Caco-2 (cell line): ENCODE measurements around the gene CLMP. TPM values are rescaled to one million over a fixed set of nuclear protein-coding genes. Genes with fewer than 3 reads are reported as not detected.

Source experiments
- BruUV-seq: library from RNA; stranded (reverse); fragments of 400-500 nt; replicated peaks from 2 replicates; lab custom pipeline; 2021; lab: Mats Ljungman, UMichigan
- CTCF ChIA-PET: fragments of 300-600 bp; sonication (Branson Sonifier 250); formaldehyde crosslinking; loops from one replicate; lab custom pipeline; 2022; ENCODE audit warnings: antibody characterized with exemption; lab: Charles Lee
- POLR2A ChIA-PET: fragments of 300-600 bp; sonication (Branson Sonifier 250); formaldehyde crosslinking; loops from one replicate; lab custom pipeline; 2022; ENCODE audit warnings: antibody characterized with exemption; lab: Charles Lee
- DNase-seq, 2 experiments: peaks; one replicate each; pipeline versions ENCODE4 v3.0.0 to v3.0.0-alpha.2; 2020 to 2022
- H3K27me3 ChIP-seq: replicated peaks from 2 replicates; pipeline ENCODE4 v1.6.0; 2011; ENCODE audit warnings: low read length; ENCODE audit not compliant: control insufficient read depth, insufficient read depth
- H3K36me3 ChIP-seq: 2 replicates; pipeline ENCODE4 v1.5.1; 2011; ENCODE audit warnings: low read length; ENCODE audit not compliant: control insufficient read depth, insufficient read depth
- H3K4me1 ChIP-seq: fragments of 250-450 bp; sonication (Bioruptor Pico); 2 replicates; pipeline ENCODE4 v1.5.1; 2020; ENCODE audit warnings: mild to moderate bottlenecking
- H3K4me3 ChIP-seq: 2 replicates; pipeline ENCODE4 v1.5.1; 2011; ENCODE audit warnings: low read depth, mild to moderate bottlenecking, control low read depth, low read length
- H3K9me3 ChIP-seq: fragments of 250-450 bp; sonication (Bioruptor Pico); 2 replicates; pipeline ENCODE4 v1.5.1; 2020; ENCODE audit warnings: mild to moderate bottlenecking, moderate library complexity
- H3K27ac Mint-ChIP-seq: one replicate; pipeline ENCODE4 v1.8.0; 2022; ENCODE audit warnings: mixed read lengths; ENCODE audit not compliant: unreplicated experiment
- H3K27me3 Mint-ChIP-seq: one replicate; pipeline ENCODE4 v1.8.0; 2022; ENCODE audit warnings: mixed read lengths; ENCODE audit not compliant: insufficient read depth, unreplicated experiment
- H3K36me3 Mint-ChIP-seq: one replicate; pipeline ENCODE4 v1.8.0; 2022; ENCODE audit warnings: mild to moderate bottlenecking, mixed read lengths; ENCODE audit not compliant: insufficient read depth, unreplicated experiment
- H3K4me1 Mint-ChIP-seq: one replicate; pipeline ENCODE4 v1.8.0; 2022; ENCODE audit warnings: low read depth, mixed read lengths; ENCODE audit not compliant: unreplicated experiment
- H3K4me3 Mint-ChIP-seq: one replicate; pipeline ENCODE4 v1.8.0; 2022; ENCODE audit warnings: mild to moderate bottlenecking, moderate library complexity, mixed read lengths; ENCODE audit not compliant: unreplicated experiment
- H3K9me3 Mint-ChIP-seq: one replicate; pipeline ENCODE4 v1.8.0; 2022; ENCODE audit warnings: mixed read lengths; ENCODE audit not compliant: unreplicated experiment
- CTCF ChIP-seq, 2 experiments: fragments of 200-600 bp in 1 of 2; IDR thresholded peaks; 1 replicate in 1 of 2; 2 replicates in 1 of 2; pipeline versions ENCODE4 v1.5.1 to v1.8.0; 2011 to 2022; ENCODE audit warnings: antibody characterized with exemption in 1 of 2, control low read depth in 1 of 2, inconsistent platforms in 1 of 2, low read depth in 1 of 2, low read length in 1 of 2, mild to moderate bottlenecking in 1 of 2, moderate library complexity in 1 of 2; ENCODE audit not compliant: insufficient read depth in 1 of 2, severe bottlenecking in 1 of 2, unreplicated experiment in 1 of 2
- intact Hi-C: fragments of 100-400 bp; cut with micrococcal nuclease; formaldehyde crosslinking; loops from one replicate; pipeline ENCODE4 v1.10.0; 2022; ENCODE audit not compliant: unreplicated experiment
- total RNA-seq: library from RNA; stranded (reverse); gene quantifications from 2 replicates; pipeline ENCODE4 v1.2.3, GENCODE V29; 2022

CLMP gene
- total RNA-seq, 1 experiment from 2014 or later: 58.9 TPM

- H3K36me3 Mint-ChIP-seq: peaks cover 8% of the 10 kb centered on the region
- ChIA-PET CTCF (interaction anchor here (0.6 to 1.1 kb wide), 2 partner anchors 10 to 16 kb away, joined by 3 to 4 read pairs; partner anchors contain the start of gene HSPA8), POLR2A (interaction anchor here (1.3 kb wide), 1 partner anchor 16 kb away, joined by 3 read pairs; no protein-coding TSS in a partner anchor)
- no peaks in the 10 kb centered on the region for H3K9me3 Mint-ChIP-seq
- Histone ChIP-seq H3K4me3 (no peak overlapping the region), H3K4me1 (no peaks in the 10 kb centered on the region), H3K36me3 (no peaks in the 10 kb centered on the region), H3K9me3 (no peaks in the 10 kb centered on the region), H3K27me3 (no peaks in the 10 kb centered on the region)
- H3K4me1 Mint-ChIP-seq: no peaks in the 10 kb centered on the region
- BruUV-seq: no TSS peak
- H3K4me3 Mint-ChIP-seq: no peak overlapping the region
- no peak for TF ChIP-seq CTCF (IDR thresholded peaks at IDR 0.05; ENCODE audit: insufficient read depth in 1 of 2, low read depth in 1 of 2, low read length in 1 of 2, severe bottlenecking in 1 of 2, unreplicated experiment in 1 of 2)
- intact Hi-C loops: no loop called here
- no peaks in the 10 kb centered on the region for H3K27me3 Mint-ChIP-seq
- H3K27ac Mint-ChIP-seq: no peak overlapping the region
- DNase-seq: no peak
Observed at GRCh38 chr11:123046473-123047259, 148.4 kb downstream of the CLMP start.

GRCh38 chr11:123045101-123045500, 149.9 kb downstream of the CLMP start:
- intact Hi-C loops: no loop called here
- CTCF ChIA-PET: interaction anchor here (1.3 kb wide), 1 partner anchor 9 kb away, joined by 4 read pairs; no protein-coding TSS in a partner anchor
- no peaks in the 10 kb centered on the region; the same call in 1 of the 2 replicates for H3K27me3 ChIP-seq
- no peak for DNase-seq
- Mint-ChIP-seq H3K4me1 (no peaks in the 10 kb centered on the region), H3K27me3 (no peaks in the 10 kb centered on the region), H3K4me3 (no peak overlapping the region), H3K9me3 (no peaks in the 10 kb centered on the region), H3K36me3 (no peaks in the 10 kb centered on the region), H3K27ac (no peak overlapping the region)
- BruUV-seq: no TSS peak
- TF ChIP-seq CTCF (IDR thresholded peaks at IDR 0.05; ENCODE audit: insufficient read depth in 1 of 2, low read depth in 1 of 2, low read length in 1 of 2, severe bottlenecking in 1 of 2, unreplicated experiment in 1 of 2): no peak
- H3K36me3 ChIP-seq: no peaks in the 10 kb centered on the region
- POLR2A ChIA-PET: no interaction called here
- H3K4me1 ChIP-seq: no peaks in the 10 kb centered on the region
- H3K4me3 ChIP-seq: no peak overlapping the region
- H3K9me3 ChIP-seq: no peaks in the 10 kb centered on the region

- no TSS peak for BruUV-seq
- Histone ChIP-seq H3K4me1 (no peaks in the 10 kb centered on the region), H3K36me3 (no peaks in the 10 kb centered on the region), H3K4me3 (no peak overlapping the region), H3K9me3 (no peaks in the 10 kb centered on the region), H3K27me3 (no peaks in the 10 kb centered on the region; the same call in 1 of the 2 replicates)
- Mint-ChIP-seq H3K4me3 (no peak overlapping the region), H3K27me3 (no peaks in the 10 kb centered on the region), H3K27ac (no peak overlapping the region), H3K9me3 (no peaks in the 10 kb centered on the region), H3K4me1 (no peaks in the 10 kb centered on the region), H3K36me3 (no peaks in the 10 kb centered on the region)
- CTCF ChIA-PET: no interaction called here
- intact Hi-C loops: no loop called here
- DNase-seq: no peak
- POLR2A ChIA-PET: no interaction called here
- no peak for TF ChIP-seq CTCF (IDR thresholded peaks at IDR 0.05; ENCODE audit: insufficient read depth in 1 of 2, low read depth in 1 of 2, low read length in 1 of 2, severe bottlenecking in 1 of 2, unreplicated experiment in 1 of 2)
Observed at GRCh38 chr11:123041185-123041584, 153.9 kb downstream of the CLMP start.
